Panc1 (cell line): Measurements from ENCODE around the gene CCDC127.
"Not testable (repeated sequence)": the region's sequence is repeated elsewhere in the genome, so short reads cannot be mapped to it uniquely, and the experiment has no call there.

Experiments used
- CTCF ChIP-seq: fragments of 450-650 bp; IDR thresholded peaks from 2 replicates; pipeline ENCODE4 v1.5.1; 2017; ENCODE audit warnings: mild to moderate bottlenecking
- POLR2AphosphoS5 ChIP-seq: IDR thresholded peaks from 2 replicates; pipeline ENCODE4 v1.6.1; 2012; ENCODE audit warnings: mild to moderate bottlenecking, low read depth, low read length, moderate library complexity
- REST ChIP-seq, 2 experiments: IDR thresholded peaks; 2 replicates each; pipeline ENCODE4 v1.6.1; 2011 to 2012; ENCODE audit warnings: low read depth in 2 of 2, control low read depth in 1 of 2, low read length in 1 of 2, mild to moderate bottlenecking in 1 of 2, moderate library complexity in 1 of 2; ENCODE audit not compliant: insufficient read depth in 1 of 2
- SIN3A ChIP-seq: IDR thresholded peaks from 2 replicates; pipeline ENCODE4 v1.6.1; 2012; ENCODE audit warnings: low read depth, mild to moderate bottlenecking, low read length, moderate library complexity, borderline replicate concordance; ENCODE audit not compliant: insufficient read depth

GRCh38 chr5:233426-233825, 15.5 kb upstream of the CCDC127 start:
- TF ChIP-seq CTCF; SIN3A; POLR2AphosphoS5; REST (IDR thresholded peaks at IDR 0.05; ENCODE audit: insufficient read depth in 1 of 2, low read depth in 2 of 2, low read length in 1 of 2): not testable (repeated sequence)
